ENCODE results near the gene ZNF214. TPM values are rescaled to one million over a fixed set of nuclear protein-coding genes. Genes with fewer than 3 reads are reported as not detected.

ZNF214 gene
- polyA plus RNA-seq (ENCODE audit: insufficient read length in 10 of 10), result 1 to 10 TPM; 1.3 to 3.0 (median 2.3) TPM
- long read RNA-seq, donor 1, partial matches to known transcripts, result 0 of 3 reads
- long read RNA-seq, donor 1, other reads (novel, unspliced or antisense), result 0 of 3 reads
- long read RNA-seq, donor 2, result 0 reads
- long read RNA-seq, donor 3, result 0 reads
- long read RNA-seq, donor 4, result 0 reads
- long read RNA-seq, donor 5, partial matches to known transcripts, result 0 of 1 reads
- long read RNA-seq, donor 5, other reads (novel, unspliced or antisense), result 0 of 1 reads
- long read RNA-seq, donor 6, result 0 reads
- long read RNA-seq, donor 7, partial matches to known transcripts, result 0 of 1 reads
- long read RNA-seq, donor 7, other reads (novel, unspliced or antisense), result 0 of 1 reads
- long read RNA-seq, donor 8, result 0 reads
- long read RNA-seq, donor 9, result 0 reads

- DNase-seq, result peak; percentile 91 to 97 (median 95)
These were observed at the start of gene ZNF214, which contains the start of gene NLRP14 for GRCh38 chr11:7020183-7020917. TSS of gene ZNF214 (minus strand) at chr11:7020346. CDS start at chr11:7002835, 17,511 bp downstream. TSS of gene NLRP14 (plus strand) at chr11:7020479. CDS start at chr11:7038587, 18,108 bp downstream.

DNA sequence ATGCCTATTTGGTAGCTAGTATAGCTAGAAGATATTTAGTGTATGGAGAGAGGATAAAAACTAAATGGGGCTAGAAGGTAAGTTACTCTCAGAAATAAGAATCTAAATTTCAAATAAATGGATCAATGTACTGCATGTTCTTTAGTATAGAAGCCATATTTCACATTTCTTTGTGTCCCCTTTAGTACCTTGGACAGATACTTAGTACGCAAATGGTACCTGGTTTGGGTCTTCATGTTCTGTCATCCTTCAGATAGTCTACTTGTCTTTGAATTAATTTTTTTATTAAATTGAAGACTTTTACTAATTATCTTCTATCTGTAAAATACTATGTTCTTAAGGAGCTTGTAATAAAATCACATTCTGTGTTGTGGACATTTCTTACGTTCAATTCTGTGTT is 42.4 kb upstream of the ZNF214 start:
- no peak for DNase-seq

DNA sequence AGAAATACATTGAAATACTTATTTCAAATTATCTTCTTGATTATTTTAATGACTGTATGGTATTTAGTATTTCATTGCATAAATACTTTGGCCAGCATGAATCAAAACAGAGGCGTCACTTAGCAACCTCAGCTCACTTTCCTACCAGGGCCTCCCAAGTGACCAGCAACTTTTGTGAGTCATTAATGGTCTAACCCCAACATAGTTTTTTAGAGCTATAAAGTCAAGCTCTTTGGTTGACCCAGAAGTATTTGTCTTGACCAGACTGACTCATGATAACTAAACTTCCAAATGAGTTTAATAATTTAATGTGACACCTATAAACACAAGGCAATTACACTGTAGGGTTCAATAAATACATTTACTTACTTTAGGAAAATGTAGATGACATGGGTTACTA is 40.7 kb upstream of the ZNF214 start:
- no peak for DNase-seq

- no peak for DNase-seq
These were observed 37.5 kb upstream of the ZNF214 start for GRCh38 chr11:7057641-7058040.

GRCh38 chr11:7056828-7057513 is 36.8 kb upstream of the ZNF214 start:
- DNase-seq, result no peak

- no peak for DNase-seq
These were observed 30.0 kb upstream of the ZNF214 start for GRCh38 chr11:7050191-7050590.

- no peak for DNase-seq
These were observed 26.5 kb upstream of the ZNF214 start for GRCh38 chr11:7046474-7047175.

DNA sequence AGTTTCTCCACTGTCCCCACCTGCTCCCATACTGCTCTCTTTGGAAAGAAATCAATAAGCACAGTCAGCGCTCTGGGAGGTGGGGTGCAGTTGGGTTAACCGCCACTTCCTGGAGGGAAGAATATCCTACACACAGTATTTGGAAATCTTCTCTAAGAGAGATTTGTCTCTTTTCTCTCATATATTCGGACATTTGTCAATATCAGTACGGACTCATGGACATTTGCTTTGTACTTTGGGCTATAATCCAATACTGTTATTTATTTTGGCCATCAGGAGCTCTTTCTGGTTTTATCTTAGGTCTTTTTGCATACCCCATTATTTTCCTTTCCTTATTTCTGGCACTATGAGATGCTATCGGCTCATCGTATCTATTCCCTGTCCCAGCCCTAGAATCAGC is 13.9 kb upstream of the ZNF214 start:
- no peak for DNase-seq

- no peak for DNase-seq
These were observed 12.5 kb upstream of the ZNF214 start for GRCh38 chr11:7032692-7033091.

- no peak for DNase-seq
These were observed 11.3 kb upstream of the ZNF214 start for GRCh38 chr11:7031471-7031871.

DNA sequence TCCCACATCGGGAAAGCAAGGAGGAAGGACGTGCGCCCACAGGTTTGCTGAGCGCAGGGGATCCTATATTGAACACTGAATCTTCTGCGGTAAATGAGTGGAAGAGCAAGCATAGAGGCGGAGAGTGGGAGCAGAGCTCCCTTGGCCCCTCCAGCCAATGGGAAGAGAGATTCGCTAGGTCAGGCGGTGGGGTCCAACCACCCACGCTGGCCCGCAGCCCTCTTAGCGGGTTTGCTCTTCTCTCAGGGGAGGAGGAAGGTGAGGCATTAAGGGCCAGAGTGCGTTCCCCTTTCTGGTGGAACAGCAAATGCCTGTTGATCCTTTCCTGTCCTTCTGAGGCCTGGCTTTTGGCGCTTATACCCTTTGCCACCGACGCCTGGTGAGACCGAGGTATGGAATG is 10.7 kb upstream of the ZNF214 start:
- DNase-seq, result no peak

DNA sequence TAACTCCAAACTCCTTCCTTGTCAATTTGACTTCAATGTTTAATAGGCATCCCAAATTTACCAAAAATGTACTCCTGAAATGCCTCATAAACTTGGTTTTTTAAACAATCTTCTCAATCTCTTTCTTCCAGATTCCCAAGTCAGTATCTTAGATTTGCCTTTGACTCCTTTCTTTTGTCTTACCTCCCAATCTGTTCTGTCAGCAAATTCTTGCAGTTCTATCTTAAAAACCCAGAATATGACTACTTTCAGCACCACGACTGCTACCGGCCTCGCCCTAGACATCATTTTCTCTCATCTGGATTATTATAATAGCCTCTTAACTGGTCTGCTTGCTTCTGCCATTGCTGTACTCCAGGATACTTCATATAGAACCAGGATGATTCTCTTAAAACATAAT is 8.0 kb upstream of the ZNF214 start:
- no peak for DNase-seq

- no peak for DNase-seq
These were observed 1.2 kb upstream of the ZNF214 start for GRCh38 chr11:7021318-7021717.

DNA sequence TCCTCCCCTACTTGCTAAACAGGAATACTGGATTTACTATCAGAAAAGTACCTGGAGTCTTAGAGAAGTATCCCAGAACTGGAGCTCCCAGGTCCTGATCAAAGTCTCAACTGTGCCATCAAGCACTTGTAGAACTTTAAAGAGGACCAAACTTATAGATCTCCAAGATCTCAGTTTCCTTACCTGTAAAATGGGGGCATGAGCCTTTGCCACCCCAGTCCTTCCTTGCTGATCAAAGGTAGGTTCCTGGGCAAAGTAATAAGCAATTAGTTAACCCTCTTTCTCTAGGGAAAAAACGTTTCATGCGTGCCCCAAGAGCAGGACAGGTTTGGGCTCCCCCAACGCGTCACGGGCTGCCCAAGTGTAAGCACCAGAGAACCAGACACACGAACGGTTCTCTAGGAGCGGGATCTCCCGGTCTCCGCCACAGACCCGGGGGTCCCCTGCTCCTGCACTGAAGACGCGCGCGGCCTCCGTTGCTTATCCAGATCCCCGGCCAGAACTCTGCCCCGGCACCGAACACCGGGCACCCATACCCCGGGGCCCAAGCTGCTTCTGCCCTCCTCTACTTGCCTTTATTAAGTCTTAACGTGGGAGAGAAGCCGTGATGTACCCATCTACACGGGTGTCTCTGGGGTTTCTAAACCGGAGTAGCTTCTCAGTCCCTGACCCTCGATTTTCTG is 505 bp downstream of the ZNF214 start:
- peak in 2 of 3 donors; percentile 3 for DNase-seq

DNA sequence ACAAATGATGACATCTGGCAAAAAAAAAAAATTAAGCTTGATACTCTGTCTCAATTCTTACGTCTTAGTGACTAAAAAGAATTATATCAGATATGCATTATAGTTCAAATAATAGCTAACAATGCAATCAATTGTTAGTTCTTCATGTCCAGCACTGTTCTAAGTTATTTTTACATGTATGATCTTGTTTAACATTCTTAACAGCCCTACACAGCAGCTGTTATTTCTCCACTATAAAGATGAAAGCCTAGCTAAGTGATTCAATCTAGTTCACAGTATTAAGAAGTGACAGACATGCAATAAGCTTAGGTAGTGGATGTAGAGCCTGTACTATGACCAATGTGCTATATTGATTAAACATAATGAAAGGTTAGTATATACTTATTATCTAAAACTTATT is 4.1 kb downstream of the ZNF214 start:
- DNase-seq, result no peak

GRCh38 chr11:7014118-7014517 is 6.0 kb downstream of the ZNF214 start:
- no peak for DNase-seq

GRCh38 chr11:7004482-7004881 is 15.7 kb downstream of the ZNF214 start:
- peak in 1 of 3 donors; percentile 48 for DNase-seq

DNA sequence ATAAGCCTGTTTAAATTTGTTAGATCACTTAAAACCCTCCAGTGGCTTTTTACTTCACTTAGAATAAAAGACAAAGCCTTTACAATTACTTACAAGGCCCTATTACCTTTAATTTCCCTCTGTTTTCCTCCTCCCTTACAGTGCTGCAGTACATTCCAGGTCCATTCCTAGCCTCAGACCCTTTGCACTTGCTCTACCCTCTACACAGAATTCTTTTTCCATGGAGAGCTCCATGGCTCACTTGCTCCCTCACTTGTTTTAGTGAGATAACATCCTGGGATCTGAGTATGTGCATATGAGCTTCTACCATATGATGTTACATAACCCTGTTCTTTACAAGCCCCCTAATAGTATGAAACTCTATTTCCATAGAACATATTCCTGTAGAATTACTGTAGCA is 24.4 kb downstream of the ZNF214 start:
- DNase-seq, result no peak

DNA sequence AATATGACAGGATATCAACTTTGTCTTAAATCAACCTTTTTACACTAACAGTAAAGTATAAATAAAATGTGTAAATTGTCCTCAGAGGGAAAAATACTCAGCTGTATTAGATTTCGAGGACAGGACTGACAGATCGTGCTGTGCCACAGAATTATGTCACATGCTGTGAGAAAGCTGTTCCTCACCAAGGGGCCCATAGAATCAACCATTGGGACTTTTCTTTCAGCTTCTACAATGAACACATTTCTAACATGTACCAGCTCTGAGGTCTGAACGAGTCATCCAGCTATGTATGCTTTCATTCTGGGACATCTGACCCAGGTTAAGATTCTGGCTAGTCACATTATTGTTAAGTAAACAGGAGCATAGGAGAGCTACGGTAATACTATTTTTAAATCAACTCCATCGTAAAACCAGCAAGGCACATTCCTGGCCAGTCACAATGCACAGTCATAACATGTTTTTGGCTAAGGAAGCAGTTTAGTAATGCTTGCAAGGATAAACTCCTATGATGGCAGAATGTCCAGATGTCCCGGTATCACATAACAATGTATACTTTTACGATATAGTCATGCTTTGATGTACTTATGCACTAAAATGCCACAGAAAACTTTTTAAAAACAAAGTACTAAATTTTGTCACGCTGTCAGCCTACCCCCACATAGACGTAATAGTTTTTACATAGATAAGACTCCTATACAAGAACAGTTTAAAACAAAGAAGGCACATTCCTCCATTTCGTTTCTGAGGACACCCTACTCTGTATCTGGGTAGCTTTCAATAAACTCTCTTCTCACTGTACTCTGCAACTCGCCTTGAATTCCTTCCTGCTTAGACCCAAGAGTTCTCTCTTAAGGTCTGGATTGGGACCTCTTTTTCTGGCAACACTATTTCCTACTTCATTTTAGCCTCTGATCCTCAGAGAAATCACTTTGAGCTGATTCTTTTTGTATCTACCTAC is 27.4 kb downstream of the ZNF214 start:
- peak in 2 of 3 donors; percentile 16 to 77 for DNase-seq

DNA sequence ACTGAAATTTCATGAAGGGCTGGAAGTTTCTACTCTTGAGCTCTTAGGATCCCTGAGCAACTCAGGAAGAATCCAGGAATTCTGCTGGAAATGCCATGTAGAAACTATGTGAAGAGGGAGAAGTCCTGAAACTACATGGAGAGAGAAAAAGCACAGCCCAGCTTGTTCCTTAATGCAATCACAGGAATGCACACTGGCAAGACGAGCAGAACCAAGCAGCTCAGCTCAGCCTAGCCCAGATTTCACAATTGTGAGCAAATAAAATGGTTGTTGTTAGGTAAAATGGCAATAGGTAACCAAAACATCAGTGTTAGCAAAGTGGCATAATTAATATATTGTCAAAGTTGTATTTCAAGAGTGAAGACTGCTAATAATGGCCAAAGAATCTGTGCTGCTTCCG is 28.1 kb downstream of the ZNF214 start:
- peak in 1 of 3 donors; percentile 6 for DNase-seq

Data from muscle of back (tissue), 13 donors.